ENCODE measurements around the gene GUCA2A.

The GUCA2A gene

GRCh38 chr1:42133809-42134526 is 30.6 kb downstream of the GUCA2A start:
- TF ChIP-seq MYC (IDR thresholded peaks at IDR 0.05; ENCODE audit: low read depth, low read length): no peak
- no peak for TF ChIP-seq POLR2A (IDR thresholded peaks at IDR 0.05; ENCODE audit: extremely low read depth, insufficient read length)
- no peak for TF ChIP-seq MAX (IDR thresholded peaks at IDR 0.05; ENCODE audit: low read depth, low read length)
- TF ChIP-seq CTCF (IDR thresholded peaks at IDR 0.05; ENCODE audit: low read depth, low read length): no peak
- H3K4me3 ChIP-seq (ENCODE audit: low read depth, low read length): no peak overlapping the region
- no peak for DNase-seq (ENCODE audit: low read depth)

GRCh38 chr1:42133390-42133789 is 31.2 kb downstream of the GUCA2A start:
- no peak for TF ChIP-seq POLR2A (IDR thresholded peaks at IDR 0.05; ENCODE audit: extremely low read depth, insufficient read length)
- H3K4me3 ChIP-seq (ENCODE audit: low read depth, low read length): no peak overlapping the region
- DNase-seq (ENCODE audit: low read depth): no peak

- no peak overlapping the region for H3K4me3 ChIP-seq (ENCODE audit: low read depth, low read length)
- TF ChIP-seq MAX (IDR thresholded peaks at IDR 0.05; ENCODE audit: low read depth, low read length) (no peak), POLR2A (IDR thresholded peaks at IDR 0.05; ENCODE audit: extremely low read depth, insufficient read length) (no peak), CTCF (IDR thresholded peaks at IDR 0.05; ENCODE audit: low read depth, low read length) (no peak), MYC (IDR thresholded peaks at IDR 0.05; ENCODE audit: low read depth, low read length) (no peak)
- no peak for DNase-seq (ENCODE audit: low read depth)
Observed at GRCh38 chr1:42130061-42130660, 34.4 kb downstream of the GUCA2A start.

- DNase-seq (ENCODE audit: low read depth): no peak
- TF ChIP-seq CTCF (IDR thresholded peaks at IDR 0.05; ENCODE audit: low read depth, low read length): no peak
- no peak for TF ChIP-seq MYC (IDR thresholded peaks at IDR 0.05; ENCODE audit: low read depth, low read length)
- no peak for TF ChIP-seq POLR2A (IDR thresholded peaks at IDR 0.05; ENCODE audit: extremely low read depth, insufficient read length)
- no peak for TF ChIP-seq MAX (IDR thresholded peaks at IDR 0.05; ENCODE audit: low read depth, low read length)
Observed at GRCh38 chr1:42128964-42129363, 35.6 kb downstream of the GUCA2A start.

GRCh38 chr1:42128499-42128898 is 36.0 kb downstream of the GUCA2A start:
- no peak for DNase-seq (ENCODE audit: low read depth)
- TF ChIP-seq MYC (IDR thresholded peaks at IDR 0.05; ENCODE audit: low read depth, low read length) (no peak), CTCF (IDR thresholded peaks at IDR 0.05; ENCODE audit: low read depth, low read length) (no peak), MAX (IDR thresholded peaks at IDR 0.05; ENCODE audit: low read depth, low read length) (no peak), POLR2A (IDR thresholded peaks at IDR 0.05; ENCODE audit: extremely low read depth, insufficient read length) (no peak)

More at GRCh38 chr1:42128964-42129363, 35.6 kb downstream of the GUCA2A start:
- H3K4me3 ChIP-seq (ENCODE audit: low read depth, low read length): no peak overlapping the region

GRCh38 chr1:42127767-42128166 is 36.8 kb downstream of the GUCA2A start:
- TF ChIP-seq MYC (IDR thresholded peaks at IDR 0.05; ENCODE audit: low read depth, low read length) (no peak), CTCF (IDR thresholded peaks at IDR 0.05; ENCODE audit: low read depth, low read length) (no peak), MAX (IDR thresholded peaks at IDR 0.05; ENCODE audit: low read depth, low read length) (no peak), POLR2A (IDR thresholded peaks at IDR 0.05; ENCODE audit: extremely low read depth, insufficient read length) (no peak)
- DNase-seq (ENCODE audit: low read depth): no peak
- H3K4me3 ChIP-seq (ENCODE audit: low read depth, low read length): no peak overlapping the region

More at GRCh38 chr1:42128499-42128898, 36.0 kb downstream of the GUCA2A start:
- no peak overlapping the region for H3K4me3 ChIP-seq (ENCODE audit: low read depth, low read length)

All from NB4 (cell line).